K562 (cell line): ENCODE measurements around the gene PHPT1. TPM values are rescaled to one million over a fixed set of nuclear protein-coding genes. Genes with fewer than 3 reads are reported as not detected.

Experiments
- ATAC-seq: fragments of 200-7000 bp; cut with Tn5 transposase; 3 replicates; pipeline ENCODE4 v1.9.1; 2020; ENCODE audit warnings: moderate library complexity
- BruUV-seq: library from RNA; stranded (reverse); fragments of 400-500 nt; replicated peaks from 2 replicates; lab custom pipeline; 2021; lab: Mats Ljungman, UMichigan
- CTCF ChIA-PET: fragments of 300-600 bp; formaldehyde crosslinking; extraction: SDS; loops from one replicate; lab custom pipeline; 2021; ENCODE audit warnings: low intra/inter-chr PET ratio; lab: Yijun Ruan, JAX
- POLR2A ChIA-PET: fragments of 300-600, 350-650 bp; sonication (Branson Sonifier 250); formaldehyde crosslinking; extraction: SDS; loops from one replicate; lab custom pipeline; 2021; ENCODE audit warnings: antibody characterized with exemption, inconsistent platforms; lab: Yijun Ruan, JAX
- DNase-seq, 4 experiments: peaks; one replicate each; pipeline versions ENCODE4 v3.0.0 to v3.0.0-alpha.2; 2011 to 2018; ENCODE audit warnings: low spot score in 3 of 4, mixed read lengths in 3 of 4; ENCODE audit errors: extremely low read depth in 1 of 4
- FAIRE-seq: peaks from 2 replicates; lab custom pipeline; 2011; peaks lifted over from hg19 to GRCh38; lab: Jason Lieb, UNC
- H2AFZ ChIP-seq: 2 replicates; pipeline ENCODE4 v1.6.0; 2011; ENCODE audit warnings: low read depth, low read length, control low read depth, inconsistent platforms
- H3K27ac ChIP-seq: fragments of 200-600 bp; 3 replicates; pipeline ENCODE4 v1.8.0; 2011; ENCODE audit warnings: low read depth, mild to moderate bottlenecking, control low read depth, inconsistent platforms, low read length, moderate library complexity, mixed read lengths; ENCODE audit errors: extremely low read depth
- H3K27me3 ChIP-seq, 2 experiments: fragments of 300-600 bp in 1 of 2; 2 replicates in 1 of 2; 3 replicates in 1 of 2; pipeline versions ENCODE4 v1.6.0 to v1.8.0; 2011; ENCODE audit warnings: inconsistent platforms in 2 of 2, low read length in 2 of 2, mild to moderate bottlenecking in 1 of 2, mixed read lengths in 1 of 2, moderate library complexity in 1 of 2; ENCODE audit not compliant: control insufficient read depth in 2 of 2, insufficient read depth in 2 of 2
- H3K36me3 ChIP-seq: fragments of 300-600 bp; 3 replicates; pipeline ENCODE4 v1.8.0; 2011; ENCODE audit warnings: mild to moderate bottlenecking, low read length, inconsistent platforms; ENCODE audit not compliant: control insufficient read depth, insufficient read depth
- H3K4me1 ChIP-seq, 2 experiments: fragments of 200-600 bp in 1 of 2; replicated peaks in 1 of 2; 2 replicates in 1 of 2; 3 replicates in 1 of 2; pipeline versions ENCODE4 v1.5.1 to v1.8.0; 2011; ENCODE audit warnings: inconsistent platforms in 2 of 2, low read length in 2 of 2, mild to moderate bottlenecking in 1 of 2, mixed read lengths in 1 of 2, moderate library complexity in 1 of 2; ENCODE audit not compliant: control insufficient read depth in 2 of 2, insufficient read depth in 2 of 2
- H3K4me2 ChIP-seq: 2 replicates; pipeline ENCODE4 v1.6.1; 2011; ENCODE audit warnings: low read length, control low read depth, inconsistent platforms, mixed read lengths; ENCODE audit not compliant: insufficient read depth
- H3K4me3 ChIP-seq: fragments of 200-600 bp; sonication (generic), shearing (Covaris generic); 2 replicates; pipeline ENCODE4 v1.5.1; 2016; ENCODE audit warnings: control low read depth, inconsistent platforms
- H3K79me2 ChIP-seq: fragments of 200-600 bp; 3 replicates; pipeline ENCODE4 v1.8.0; 2011; ENCODE audit warnings: low read length, inconsistent platforms; ENCODE audit not compliant: control insufficient read depth, insufficient read depth
- H3K9ac ChIP-seq, 2 experiments: 2 replicates each; pipeline versions ENCODE4 v1.6.0 to v1.6.1; 2011; ENCODE audit warnings: low read depth in 2 of 2, low read length in 2 of 2, control low read depth in 1 of 2, inconsistent platforms in 1 of 2, mild to moderate bottlenecking in 1 of 2, mixed read lengths in 1 of 2; ENCODE audit not compliant: insufficient read depth in 1 of 2
- H3K9me1 ChIP-seq: one replicate; pipeline ENCODE4 v1.6.0; 2011; ENCODE audit warnings: inconsistent platforms, mild to moderate bottlenecking, low read length, moderate library complexity; ENCODE audit not compliant: control insufficient read depth, insufficient read depth
- H3K9me3 ChIP-seq: replicated peaks from 2 replicates; pipeline ENCODE4 v1.5.1; 2011; ENCODE audit warnings: low read depth, low read length, inconsistent platforms; ENCODE audit not compliant: control insufficient read depth, insufficient read depth
- H4K20me1 ChIP-seq: replicated peaks from 2 replicates; pipeline ENCODE4 v1.6.1; 2011; ENCODE audit warnings: low read length, inconsistent platforms, mixed read lengths; ENCODE audit not compliant: control insufficient read depth, insufficient read depth
- C11orf30 ChIP-seq: fragments of 450-650 bp; IDR thresholded peaks from 2 replicates; pipeline ENCODE4 v1.6.1; 2016; ENCODE audit warnings: low read depth, mild to moderate bottlenecking
- CBFA2T2 ChIP-seq: fragments of 450-650 bp; conservative IDR thresholded peaks from 2 replicates; pipeline ENCODE4 v1.6.1; 2017; ENCODE audit warnings: mild to moderate bottlenecking
- CBX2 ChIP-seq: fragments of 200-600 bp; sonication (generic); IDR thresholded peaks from one replicate; pipeline ENCODE4 v1.6.1; 2012; ENCODE audit warnings: mild to moderate bottlenecking, low read length, inconsistent platforms; ENCODE audit not compliant: insufficient read depth, poor library complexity, severe bottlenecking
- CEBPG ChIP-seq, 3 experiments: fragments of 200-800 bp in 1 of 3; sonication (Bioruptor generic) in 1 of 3; sonication (generic) in 1 of 3; formaldehyde crosslinking in 1 of 3; IDR thresholded peaks in 2 of 3; conservative IDR thresholded peaks in 1 of 3; 2 replicates each; pipeline versions ENCODE4 v1.6.1 to v1.8.0; 2016 to 2022; ENCODE audit warnings: missing compliant biosample characterization in 2 of 3, missing genetic modification characterization in 2 of 3, mild to moderate bottlenecking in 1 of 3, missing genetic modification reagents in 1 of 3
- DDX20 ChIP-seq: fragments of 450-650 bp; IDR thresholded peaks from 2 replicates; pipeline ENCODE4 v1.6.1; 2016; ENCODE audit warnings: missing genetic modification characterization, low read depth, mild to moderate bottlenecking, missing compliant biosample characterization, moderate library complexity
- EHMT2 ChIP-seq: fragments of 450-650 bp; IDR thresholded peaks from 2 replicates; pipeline ENCODE4 v1.6.1; 2018; ENCODE audit warnings: antibody characterized with exemption
- EP400 ChIP-seq: fragments of 450-650 bp; IDR thresholded peaks from 2 replicates; pipeline ENCODE4 v1.6.1; 2017; ENCODE audit warnings: antibody characterized with exemption, mild to moderate bottlenecking, moderate library complexity
- KLF16 ChIP-seq: IDR thresholded peaks from 2 replicates; pipeline ENCODE4 v1.6.1; 2016; ENCODE audit warnings: antibody characterized with exemption
- KLF6 ChIP-seq: fragments of 250-450 bp; sonication (Bioruptor Pico); IDR thresholded peaks from 2 replicates; pipeline ENCODE4 v1.4.0; 2020; ENCODE audit warnings: mild to moderate bottlenecking, moderate library complexity, borderline replicate concordance
- MED1 ChIP-seq: sonication (generic); formaldehyde crosslinking; IDR thresholded peaks from 2 replicates; pipeline ENCODE4 v1.8.1; 2023; ENCODE audit warnings: missing genetic modification reagents, borderline replicate concordance
- NFE2 ChIP-seq: IDR thresholded peaks from 2 replicates; pipeline ENCODE4 v1.6.1; 2014; ENCODE audit warnings: antibody characterized with exemption, low read depth
- NFIC ChIP-seq: fragments of 450-650 bp; IDR thresholded peaks from 2 replicates; pipeline ENCODE4 v1.6.1; 2017; ENCODE audit warnings: mild to moderate bottlenecking, inconsistent platforms
- POLR2A ChIP-seq: fragments of 450-650 bp; conservative IDR thresholded peaks from 2 replicates; pipeline ENCODE4 v1.6.1; 2016
- SAFB ChIP-seq: fragments of 200-400 bp; formaldehyde crosslinking; IDR thresholded peaks from 2 replicates; pipeline ENCODE4 v1.6.1; 2017; ENCODE audit warnings: low read depth, low read length, borderline replicate concordance
- SRSF3 ChIP-seq: fragments of 200-400 bp; formaldehyde crosslinking; IDR thresholded peaks from 2 replicates; pipeline ENCODE4 v1.6.1; 2016; ENCODE audit warnings: mild to moderate bottlenecking, low read length, moderate library complexity; ENCODE audit not compliant: insufficient read depth
- TAL1 ChIP-seq: fragments of 450-650 bp; IDR thresholded peaks from 2 replicates; pipeline ENCODE4 v1.6.1; 2016; ENCODE audit warnings: mild to moderate bottlenecking
- TCF3 ChIP-seq: sonication (generic); formaldehyde crosslinking; IDR thresholded peaks from 2 replicates; pipeline ENCODE4 v1.4.0; 2020; ENCODE audit warnings: mild to moderate bottlenecking, missing genetic modification reagents
- TEAD4 ChIP-seq, 2 experiments: sonication (generic) in 1 of 2; formaldehyde crosslinking in 1 of 2; IDR thresholded peaks; 2 replicates each; pipeline versions ENCODE4 v1.6.1 to v1.8.0; 2012 to 2022; ENCODE audit warnings: borderline replicate concordance in 1 of 2, inconsistent platforms in 1 of 2, low read length in 1 of 2, mild to moderate bottlenecking in 1 of 2, missing genetic modification reagents in 1 of 2
- TRIM24 ChIP-seq, 2 experiments: fragments of 450-650 bp; IDR thresholded peaks; 2 replicates each; pipeline ENCODE4 v1.6.1; 2016
- ZBTB7A ChIP-seq: IDR thresholded peaks from 2 replicates; pipeline ENCODE4 v1.6.1; 2011; ENCODE audit warnings: low read depth, mild to moderate bottlenecking, low read length, moderate library complexity, borderline replicate concordance; ENCODE audit not compliant: control insufficient read depth
- ZNF212 ChIP-seq: fragments of 450-650 bp; formaldehyde crosslinking; IDR thresholded peaks from 2 replicates; pipeline ENCODE4 v1.4.0; 2020; ENCODE audit warnings: mild to moderate bottlenecking
- WGBS: fragments of 100-300 bp; shearing (Covaris generic); methylation state at CpG from one replicate; pipeline ENCODE4 v1.1.6; 2016; ENCODE audit warnings: low coverage, mixed read lengths; ENCODE audit not compliant: insufficient coverage; ENCODE audit errors: missing lambda C conversion rate; 5-methylcytosine and 5-hydroxymethylcytosine counted together
- in situ Hi-C: fragments of 300-500 bp; cut with MboI; formaldehyde crosslinking; loops from 4 replicates; pipeline ENCODE4 v1.15.0; 2018; ENCODE audit warnings: inconsistent platforms, mixed read lengths
- intact Hi-C: fragments of 100-400 bp; cut with micrococcal nuclease; formaldehyde crosslinking; loops from 2 replicates; pipeline ENCODE4 v1.14.2; 2022
- polyA plus RNA-seq, 8 experiments: library from polyadenylated mRNA; depleted of rRNA in 4 of 8; stranded (reverse) in 5 of 8; unstranded in 3 of 8; fragments of >200 nt; fragmentation: Nextera tagmentation in 2 of 8; fragmentation: Illumina TruSeq in 1 of 8; extraction: Ambion mirVana in 2 of 8; extraction: Trizol in 1 of 8; gene quantifications; 2 replicates each; pipeline versions ENCODE4 v1.2.1 to v1.2.3, GENCODE V29; 2011 to 2014; ENCODE audit warnings: inconsistent platforms in 1 of 8, missing spikeins in 1 of 8
- total RNA-seq, 7 experiments: library from RNA; depleted of rRNA in 6 of 7; stranded (reverse); fragments of >200 nt in 6 of 7; fragmentation: Illumina TruSeq in 2 of 7; extraction: Trizol in 2 of 7; gene quantifications; 2 replicates each; pipeline versions ENCODE4 v1.2.1 to v1.2.3, GENCODE V29; 2011 to 2021; ENCODE audit warnings: low replicate concordance in 1 of 7
- TF ChIP-seq, protein P1 (sequence below): fragments of 250-450 bp; sonication (Bioruptor Pico); IDR thresholded peaks from 2 replicates; pipeline ENCODE4 v1.4.0; 2020
- TF ChIP-seq, protein P2 (sequence below), 2 experiments: fragments of 450-650 bp in 1 of 2; sonication (generic) in 1 of 2; formaldehyde crosslinking in 1 of 2; IDR thresholded peaks in 1 of 2; conservative IDR thresholded peaks in 1 of 2; 2 replicates each; pipeline versions ENCODE4 v1.6.1 to v1.8.1; 2016 to 2023; ENCODE audit warnings: mild to moderate bottlenecking in 2 of 2, moderate library complexity in 2 of 2, inconsistent platforms in 1 of 2, missing genetic modification reagents in 1 of 2

PHPT1 gene
- total and polyA plus RNA-seq, 9 of the 15 experiments (the other 6 are each of a cell fraction or from before 2014, with no cell fraction given) = 20.9 to 166 (median 129) TPM

DNA sequence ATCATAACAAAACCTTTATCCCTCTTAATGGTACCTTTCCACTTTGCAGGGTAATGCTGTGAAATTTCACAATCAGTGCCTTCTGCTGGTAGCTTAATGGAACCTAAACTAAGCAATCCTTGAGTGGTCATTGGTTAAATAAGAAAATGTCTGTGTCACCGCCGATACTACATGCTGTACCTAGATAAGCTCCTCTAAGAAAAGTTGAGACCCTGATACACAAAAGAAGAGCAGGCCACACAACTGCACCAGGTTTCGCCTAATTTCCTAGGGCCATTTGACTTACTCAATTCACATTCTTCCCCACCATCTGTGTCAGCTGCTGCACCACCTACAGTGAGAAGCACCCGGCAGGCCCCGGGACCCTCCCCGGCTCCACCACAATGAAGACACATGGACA is 25.9 kb downstream of the PHPT1 start:
- Histone ChIP-seq H3K9me3 (no peaks in the 10 kb centered on the region), H3K9ac (no peak overlapping the region), H3K4me1 (peaks cover 5 to 9% of the 10 kb centered on the region in 2 experiments; a peak in 4 of 5 replicates), H3K4me3 (no peak overlapping the region), H4K20me1 (no peaks in the 10 kb centered on the region), H2AFZ (peak overlapping the region; percentile 41), H3K9me1 (no peaks in the 10 kb centered on the region), H3K27me3 (no peaks in the 10 kb centered on the region), H3K4me2 (peak overlapping the region; percentile 47; the same call in 1 of the 2 replicates), H3K36me3 (no peaks in the 10 kb centered on the region), H3K79me2 (no peaks in the 10 kb centered on the region), H3K27ac (no peak overlapping the region)
- WGBS = 9% methylated on average over 6 of the region's 6 CpGs
- DNase-seq (peak; percentile 40 to 78 (median 60)), ATAC-seq (peak; percentile 91), FAIRE-seq (peak; percentile 79)
- intact Hi-C loops = no loop called here
- no TSS peak for BruUV-seq
- CTCF ChIA-PET = no interaction called here
- in situ Hi-C loops = no loop called here
- POLR2A ChIA-PET = interaction anchor here (0.6 to 1.6 kb wide), 9 partner anchors 9 to 724 kb away, joined by 3 to 11 read pairs (median 4); partner anchors contain the start of genes EDF1 and TRAF2
- TF ChIP-seq POLR2A (no peak), C11orf30 (peak; percentile 61), MED1 (CRISPR knock-in tag) (no peak), DDX20 (tag) (no peak), TEAD4 (IDR thresholded peaks at IDR 0.05; ENCODE audit: low read length) (peak; percentile 85), TEAD4 (CRISPR knock-in tag; IDR thresholded peaks at IDR 0.05; ENCODE audit: borderline replicate concordance) (no peak), NFE2 (peak; percentile 82), EP400 (no peak), ZBTB7A (peak; percentile 63), TAL1 (peak; percentile 79), ZNF212 (CRISPR knock-in tag) (no peak), SRSF3 (no peak), CBX2 (no peak), KLF6 (CRISPR knock-in tag) (no peak), CBFA2T2 (peak; percentile 85), TCF3 (CRISPR knock-in tag) (peak; percentile 84), CEBPG (CRISPR knock-in tag; IDR thresholded peaks at IDR 0.05) (peak; percentile 64; the same call in 1 of the 2 replicates), CEBPG (tag; conservative IDR thresholded peaks at IDR 0.05 in 1 of 2, IDR thresholded peaks at IDR 0.05 in 1 of 2) (peak; percentile 67 to 78), KLF16 (0 out of 2 replicates have a peak, but pooled peaks have one; percentile 27), SAFB (no peak), NFIC (peak; percentile 53; the same call in 1 of the 2 replicates), EHMT2 (peak; percentile 71), TRIM24 (IDR thresholded peaks at IDR 0.05) (peak; percentile 69 to 70)
- TF ChIP-seq, protein P1, sequence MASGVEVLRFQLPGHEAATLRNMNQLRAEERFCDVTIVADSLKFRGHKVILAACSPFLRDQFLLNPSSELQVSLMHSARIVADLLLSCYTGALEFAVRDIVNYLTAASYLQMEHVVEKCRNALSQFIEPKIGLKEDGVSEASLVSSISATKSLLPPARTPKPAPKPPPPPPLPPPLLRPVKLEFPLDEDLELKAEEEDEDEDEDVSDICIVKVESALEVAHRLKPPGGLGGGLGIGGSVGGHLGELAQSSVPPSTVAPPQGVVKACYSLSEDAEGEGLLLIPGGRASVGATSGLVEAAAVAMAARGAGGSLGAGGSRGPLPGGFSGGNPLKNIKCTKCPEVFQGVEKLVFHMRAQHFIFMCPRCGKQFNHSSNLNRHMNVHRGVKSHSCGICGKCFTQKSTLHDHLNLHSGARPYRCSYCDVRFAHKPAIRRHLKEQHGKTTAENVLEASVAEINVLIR = no peak
- TF ChIP-seq, protein P2, sequence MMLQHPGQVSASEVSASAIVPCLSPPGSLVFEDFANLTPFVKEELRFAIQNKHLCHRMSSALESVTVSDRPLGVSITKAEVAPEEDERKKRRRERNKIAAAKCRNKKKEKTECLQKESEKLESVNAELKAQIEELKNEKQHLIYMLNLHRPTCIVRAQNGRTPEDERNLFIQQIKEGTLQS (IDR thresholded peaks at IDR 0.05) = peak; percentile 34; the same call in 1 of the 2 replicates
- TF ChIP-seq, protein P2 (CRISPR knock-in tag; conservative IDR thresholded peaks at IDR 0.05) = no peak
